A172 (cell line): ENCODE data around the gene TUBG2. TPM values are rescaled to one million over a fixed set of nuclear protein-coding genes. Genes with fewer than 3 reads are reported as not detected.

Source experiments
- DNase-seq: peaks from one replicate; pipeline ENCODE4 v3.0.0-alpha.2; 2015; ENCODE audit warnings: low spot score
- total RNA-seq: library from RNA; depleted of rRNA; stranded (reverse); fragments of >200 nt; shearing (Covaris generic); gene quantifications from 2 replicates; pipeline ENCODE4 v1.2.3, GENCODE V29; 2014

Gene TUBG2
- total RNA-seq, 1 experiment from 2014 or later = 21.8 TPM

- DNase-seq = no peak
These were observed 17.4 kb downstream of the TUBG2 start, which contains the start of gene PLEKHH3 for GRCh38 chr17:42676424-42677011. Gene PLEKHH3, minus strand, starts transcription at chr17:42676994. Its CDS starts 431 bp downstream, at chr17:42676563.

DNA sequence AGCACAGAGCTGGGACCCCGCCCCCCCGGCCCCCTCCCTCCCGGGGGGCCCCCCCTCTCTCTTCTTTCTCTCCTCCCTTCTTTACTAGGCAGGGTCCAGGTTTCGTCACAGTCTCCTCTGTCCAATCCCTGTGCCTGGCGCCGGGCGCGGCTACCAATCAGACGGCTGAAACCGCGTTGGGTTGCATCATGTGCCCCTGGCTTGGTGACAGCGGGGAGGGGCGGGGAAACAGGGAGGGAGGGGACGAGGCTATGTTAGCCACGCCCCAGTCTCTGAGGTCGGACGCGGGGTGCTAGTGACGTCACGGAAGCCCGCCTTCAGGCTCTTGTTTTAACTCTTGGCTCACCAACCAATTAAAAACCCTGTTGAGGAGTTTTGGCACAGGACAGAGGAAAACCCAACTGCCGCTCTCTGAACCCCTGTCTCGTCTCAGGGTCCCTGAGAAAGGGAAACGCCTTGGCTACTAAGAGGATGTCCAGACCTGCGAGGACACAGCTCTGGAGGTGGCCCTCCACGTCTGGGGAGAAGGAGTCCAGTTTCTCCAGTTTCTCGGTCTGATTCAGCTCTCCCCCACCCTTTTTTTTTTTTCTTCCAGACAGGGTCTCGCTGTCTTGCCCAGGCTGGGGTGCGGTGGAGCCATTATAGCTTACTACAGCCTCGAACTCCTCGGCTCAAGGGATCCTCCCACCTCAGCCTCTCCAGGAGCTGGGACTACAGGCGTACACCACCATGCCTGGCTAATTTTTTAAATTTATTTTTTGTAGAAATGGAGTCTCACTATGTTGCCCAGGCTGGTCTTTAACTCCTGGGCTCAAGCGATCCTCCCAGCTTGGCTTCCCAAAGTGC lies 18.2 kb downstream of the TUBG2 start:
- peak; percentile 99 for DNase-seq

DNA sequence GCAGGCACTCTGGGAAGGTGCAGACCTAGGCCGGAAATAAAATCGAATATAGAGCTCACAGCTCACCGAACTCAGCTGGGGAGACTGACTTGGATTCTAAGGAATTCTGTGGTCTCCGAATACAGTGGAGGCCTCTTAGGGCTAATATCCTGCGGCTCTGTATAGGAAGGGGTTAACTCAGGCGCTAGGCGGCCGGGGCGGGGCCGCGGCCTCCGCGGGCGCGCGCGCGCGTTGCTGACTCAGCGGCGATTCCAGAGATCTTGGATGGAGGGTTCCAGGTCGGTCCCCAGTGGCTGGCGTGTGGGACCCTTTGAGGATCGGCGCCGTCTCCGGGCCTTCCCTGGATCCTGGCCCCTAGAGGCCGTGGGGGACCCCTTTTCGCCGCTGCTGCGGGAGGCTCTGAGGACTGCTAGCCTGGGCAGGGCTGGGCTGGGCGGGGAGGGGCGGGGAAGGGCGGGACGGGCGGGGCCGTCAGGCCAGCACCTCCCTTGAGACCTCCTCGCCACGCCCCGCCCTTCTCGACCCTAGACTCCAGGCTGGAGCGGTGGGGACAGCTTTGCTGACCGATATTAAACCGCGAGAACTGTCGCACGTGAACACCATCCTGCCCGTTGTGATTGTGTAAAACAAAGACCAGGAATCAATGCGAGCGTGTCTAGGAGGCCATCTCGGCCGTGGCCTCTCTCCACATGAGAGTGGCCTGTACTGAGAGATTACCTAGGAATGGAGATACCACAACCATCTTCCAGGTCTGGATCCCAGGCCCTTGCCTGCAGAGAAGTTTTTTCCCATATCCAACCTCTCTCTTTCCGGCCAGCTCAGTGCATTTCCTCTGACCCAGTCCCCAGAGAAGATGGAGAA lies 19.1 kb downstream of the TUBG2 start:
- peak; percentile 89 for DNase-seq

- peak; percentile 53 for DNase-seq
These were observed 19.9 kb downstream of the TUBG2 start for GRCh38 chr17:42678951-42679491.

GRCh38 chr17:42679492-42680330 lies 20.6 kb downstream of the TUBG2 start:
- DNase-seq = peak; percentile 47

- DNase-seq = no peak
These were observed 21.3 kb downstream of the TUBG2 start for GRCh38 chr17:42680331-42680808.

GRCh38 chr17:42681976-42682721 lies 23.1 kb downstream of the TUBG2 start, which contains the start of gene CNTNAP1:
Gene CNTNAP1, plus strand, starts transcription at chr17:42682531. Its CDS starts 299 bp downstream, at chr17:42682830.
- peak; percentile 63 for DNase-seq

GRCh38 chr17:42682722-42683403 lies 23.8 kb downstream of the TUBG2 start:
- peak; percentile 36 for DNase-seq

DNA sequence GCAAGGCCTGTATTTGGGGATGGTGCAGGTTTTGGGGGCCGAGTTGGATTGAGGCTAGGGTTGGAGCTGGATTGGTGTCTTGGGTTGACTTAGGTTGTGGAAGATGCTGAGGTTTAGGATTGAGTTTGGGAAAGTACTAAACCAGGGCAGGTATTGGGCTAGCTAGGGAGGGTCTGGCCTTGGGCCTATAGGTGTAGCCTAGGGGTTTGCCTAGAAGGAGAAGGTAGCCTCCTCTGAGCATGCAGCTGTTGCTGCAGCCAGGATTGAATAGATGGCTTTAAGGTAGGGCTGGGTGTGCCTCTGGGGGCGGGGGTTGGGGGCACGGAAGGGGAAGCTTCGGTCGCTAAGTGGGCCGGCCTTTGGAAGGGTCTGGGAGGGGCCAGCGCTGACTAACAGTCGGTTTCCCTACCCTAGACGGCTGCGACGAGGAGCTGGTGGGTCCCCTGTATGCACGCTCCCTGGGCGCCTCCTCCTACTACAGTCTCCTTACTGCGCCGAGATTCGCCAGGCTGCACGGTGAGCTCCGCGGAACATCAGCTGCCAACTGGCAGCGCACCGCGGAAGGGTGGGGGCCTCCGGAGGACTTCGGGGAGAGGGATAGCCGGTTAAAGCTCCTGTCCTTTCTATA lies 24.4 kb downstream of the TUBG2 start:
- no peak for DNase-seq

DNA sequence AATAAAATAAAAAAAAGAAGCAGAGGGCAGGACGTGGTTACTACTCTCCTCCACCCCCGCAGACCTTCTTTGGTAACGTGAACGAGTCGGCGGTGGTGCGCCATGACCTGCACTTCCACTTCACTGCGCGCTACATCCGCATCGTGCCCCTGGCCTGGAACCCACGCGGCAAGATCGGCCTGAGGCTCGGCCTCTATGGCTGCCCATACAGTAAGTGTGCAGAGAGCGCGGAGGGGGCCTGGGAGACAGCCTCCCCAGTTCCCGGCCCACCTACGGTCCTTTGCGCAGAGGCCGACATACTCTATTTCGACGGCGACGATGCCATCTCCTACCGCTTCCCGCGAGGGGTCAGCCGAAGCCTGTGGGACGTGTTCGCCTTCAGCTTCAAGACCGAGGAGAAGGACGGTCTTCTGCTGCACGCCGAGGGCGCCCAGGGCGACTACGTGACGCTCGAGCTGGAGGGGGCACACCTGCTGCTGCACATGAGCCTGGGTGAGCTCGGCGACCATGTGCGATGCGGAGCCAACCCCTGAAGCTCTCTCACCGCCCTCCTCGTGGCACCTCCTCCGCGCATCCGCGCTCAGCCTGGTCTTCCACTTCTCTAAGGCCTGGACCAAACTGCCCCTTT lies 26.0 kb downstream of the TUBG2 start:
- DNase-seq = no peak

- no peak for DNase-seq
These were observed 26.7 kb downstream of the TUBG2 start for GRCh38 chr17:42685831-42686230.

DNA sequence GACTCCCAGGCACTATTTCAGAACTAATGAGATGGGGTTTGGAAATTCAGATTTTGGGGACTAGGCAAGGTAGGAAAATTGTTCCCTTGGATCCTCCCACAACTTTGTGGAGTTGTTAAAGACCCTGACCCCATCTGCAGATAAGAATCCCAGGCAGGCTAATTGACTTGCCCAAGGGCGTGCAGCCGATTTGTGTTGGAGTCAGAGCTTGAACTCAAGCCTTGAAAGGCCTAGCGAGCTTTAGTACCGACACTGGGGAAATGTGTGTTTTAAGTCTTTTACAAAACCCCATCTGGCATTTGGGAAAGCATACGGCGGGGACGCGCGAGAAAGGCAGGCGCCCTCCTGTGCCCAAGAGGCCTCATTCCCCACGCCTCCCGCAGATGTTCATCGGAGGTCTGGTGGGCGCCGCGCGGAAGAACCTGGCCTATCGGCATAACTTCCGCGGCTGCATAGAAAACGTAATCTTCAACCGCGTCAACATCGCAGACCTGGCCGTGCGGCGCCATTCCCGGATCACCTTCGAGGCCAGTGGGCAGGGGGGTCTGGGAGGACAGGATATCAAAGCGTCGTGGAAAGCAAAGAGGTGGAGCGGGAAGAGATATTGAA lies 27.5 kb downstream of the TUBG2 start:
- no peak for DNase-seq

DNA sequence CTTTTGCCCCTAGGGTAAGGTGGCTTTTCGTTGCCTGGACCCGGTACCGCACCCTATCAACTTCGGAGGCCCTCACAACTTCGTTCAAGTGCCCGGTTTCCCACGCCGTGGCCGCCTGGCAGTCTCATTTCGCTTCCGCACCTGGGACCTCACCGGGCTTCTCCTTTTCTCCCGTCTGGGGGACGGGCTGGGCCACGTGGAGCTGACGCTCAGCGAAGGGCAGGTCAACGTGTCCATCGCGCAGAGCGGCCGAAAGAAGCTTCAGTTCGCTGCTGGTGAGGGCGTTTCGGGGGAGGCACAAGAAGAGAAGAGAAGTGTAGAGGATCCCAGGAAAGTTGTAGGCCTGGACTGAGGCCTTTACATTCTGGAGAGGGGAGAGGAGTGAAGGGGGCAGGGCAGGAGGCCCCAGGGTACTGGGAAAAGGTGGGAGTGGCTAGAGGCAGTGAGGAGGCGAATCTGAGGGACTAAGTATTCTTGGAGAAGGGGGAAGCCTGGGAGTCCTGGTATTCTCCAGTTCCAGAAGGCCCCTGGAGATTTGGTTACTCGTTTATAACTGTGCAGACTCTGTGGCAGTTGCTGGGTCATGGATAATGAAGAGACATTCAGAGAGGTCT lies 28.7 kb downstream of the TUBG2 start:
- DNase-seq = no peak

DNA sequence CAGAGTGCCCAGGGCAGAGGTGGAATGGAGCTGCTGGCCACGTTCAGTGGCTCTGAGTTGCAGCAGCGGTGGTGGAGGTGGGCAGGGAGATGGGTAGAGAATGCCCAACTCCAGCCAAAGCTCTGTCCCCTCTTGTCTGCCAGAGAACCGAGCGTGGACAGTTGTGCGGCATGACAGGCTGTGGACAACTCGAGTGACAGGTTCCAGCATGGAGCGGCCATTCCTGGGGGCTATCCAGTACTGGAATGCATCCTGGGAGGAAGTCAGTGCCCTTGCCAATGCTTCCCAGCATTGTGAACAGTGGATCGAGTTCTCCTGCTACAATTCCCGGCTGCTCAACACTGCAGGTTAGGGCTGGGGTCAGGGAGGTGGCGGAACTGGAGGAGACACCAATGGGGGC lies 31.5 kb downstream of the TUBG2 start:
- DNase-seq = no peak

- DNase-seq = no peak
These were observed 32.0 kb downstream of the TUBG2 start for GRCh38 chr17:42691021-42691545.

- DNase-seq = no peak
These were observed 33.4 kb downstream of the TUBG2 start for GRCh38 chr17:42692489-42692888.

GRCh38 chr17:42694524-42694923 lies 35.4 kb downstream of the TUBG2 start:
- DNase-seq = no peak
